ENCODE measurements around the gene GNA14. TPM values are rescaled to one million over a fixed set of nuclear protein-coding genes. Genes with fewer than 3 reads are reported as not detected.

GNA14 gene
- total RNA-seq, 1 donor from 2014 or later = 15.6 TPM

DNA sequence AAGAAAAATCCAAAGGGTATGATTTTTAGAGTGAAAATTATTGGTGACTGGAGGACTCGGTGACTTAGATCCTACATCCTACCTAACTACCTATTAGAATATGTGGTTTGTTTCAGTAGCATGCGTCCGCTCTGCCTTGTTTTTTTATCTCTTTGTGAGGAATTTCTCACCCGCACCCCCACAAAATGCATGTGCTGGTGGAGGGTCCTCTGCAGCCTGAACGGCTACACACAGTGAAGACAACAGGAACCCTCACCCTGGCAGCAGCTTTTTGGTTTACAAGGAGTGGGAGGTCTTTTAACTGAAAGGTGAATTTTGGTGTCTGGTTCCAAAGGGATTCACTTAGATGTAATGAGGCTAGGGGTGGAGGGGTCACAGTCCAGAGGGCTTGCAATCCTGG, 115.5 kb downstream of the GNA14 start:
- Histone ChIP-seq H3K27ac (no peak overlapping the region), H3K4me1 (peaks cover 3% of the 10 kb centered on the region), H3K4me3 (no peak overlapping the region), H3K27me3 (ENCODE audit: low read depth) (no peaks in the 10 kb centered on the region), H3K36me3 (no peaks in the 10 kb centered on the region), H3K9me3 (no peaks in the 10 kb centered on the region)
- no peak for TF ChIP-seq CTCF (IDR thresholded peaks at IDR 0.05)
- DNase-seq (no peak), ATAC-seq (no peak)
- intact Hi-C loops (cut with DNase I) = no loop called here

GRCh38 chr9:77531400-77531799, 116.7 kb downstream of the GNA14 start:
- H3K27ac ChIP-seq = no peak overlapping the region
- ATAC-seq (no peak), DNase-seq (no peak)
- no peaks in the 10 kb centered on the region for H3K36me3 ChIP-seq
- no peak overlapping the region for H3K4me3 ChIP-seq
- H3K4me1 ChIP-seq = peaks cover 3% of the 10 kb centered on the region
- intact Hi-C loops (cut with DNase I) = no loop called here
- H3K27me3 ChIP-seq (ENCODE audit: low read depth) = no peaks in the 10 kb centered on the region
- no peak for TF ChIP-seq CTCF (IDR thresholded peaks at IDR 0.05)
- H3K9me3 ChIP-seq = no peaks in the 10 kb centered on the region

- ATAC-seq (no peak), DNase-seq (no peak)
- Histone ChIP-seq H3K9me3 (no peaks in the 10 kb centered on the region), H3K4me1 (no peaks in the 10 kb centered on the region), H3K4me3 (no peak overlapping the region), H3K36me3 (no peaks in the 10 kb centered on the region), H3K27ac (no peak overlapping the region), H3K27me3 (ENCODE audit: low read depth) (no peaks in the 10 kb centered on the region)
- no peak for TF ChIP-seq CTCF (IDR thresholded peaks at IDR 0.05)
- intact Hi-C loops (cut with DNase I) = no loop called here
Observed at GRCh38 chr9:77523891-77524290, 124.2 kb downstream of the GNA14 start.

GRCh38 chr9:77521091-77521490, 127.0 kb downstream of the GNA14 start:
- TF ChIP-seq CTCF (IDR thresholded peaks at IDR 0.05) = no peak
- Histone ChIP-seq H3K27ac (no peak overlapping the region), H3K9me3 (no peaks in the 10 kb centered on the region), H3K27me3 (ENCODE audit: low read depth) (no peaks in the 10 kb centered on the region), H3K4me1 (peaks cover 2% of the 10 kb centered on the region), H3K4me3 (no peak overlapping the region), H3K36me3 (no peaks in the 10 kb centered on the region)
- no peak for ATAC-seq
- intact Hi-C loops (cut with DNase I) = no loop called here
- no peak for DNase-seq

GRCh38 chr9:77518688-77519087, 129.4 kb downstream of the GNA14 start:
- no peaks in the 10 kb centered on the region for H3K36me3 ChIP-seq
- intact Hi-C loops (cut with DNase I) = no loop called here
- no peaks in the 10 kb centered on the region for H3K9me3 ChIP-seq
- ATAC-seq (no peak), DNase-seq (no peak)
- no peak overlapping the region for H3K4me3 ChIP-seq
- H3K27me3 ChIP-seq (ENCODE audit: low read depth) = no peaks in the 10 kb centered on the region
- H3K4me1 ChIP-seq = peaks cover 17% of the 10 kb centered on the region
- TF ChIP-seq CTCF (IDR thresholded peaks at IDR 0.05) = no peak
- no peak overlapping the region for H3K27ac ChIP-seq

DNA sequence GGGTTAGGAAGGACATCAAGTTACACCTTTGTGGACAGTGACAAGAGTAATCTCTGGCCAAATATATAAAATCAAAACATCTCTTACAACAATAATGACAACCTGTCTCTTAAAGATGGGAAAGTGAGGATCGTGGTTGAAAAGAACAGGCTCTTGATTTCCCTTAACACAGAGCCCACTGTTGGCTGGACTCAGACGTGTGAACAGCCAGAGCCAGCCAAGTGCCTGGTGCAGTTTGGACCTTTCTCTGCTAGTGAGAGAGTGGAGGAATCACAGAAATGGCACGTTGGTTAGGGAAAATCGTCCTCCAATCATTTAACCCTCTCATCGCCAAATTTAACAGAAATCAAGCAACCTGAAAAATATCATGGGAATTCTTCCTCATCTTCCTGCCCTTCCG, 131.3 kb downstream of the GNA14 start:
- H3K9me3 ChIP-seq = no peaks in the 10 kb centered on the region
- no peaks in the 10 kb centered on the region for H3K36me3 ChIP-seq
- no peak overlapping the region for H3K27ac ChIP-seq
- DNase-seq (no peak), ATAC-seq (no peak)
- no peak for TF ChIP-seq CTCF (IDR thresholded peaks at IDR 0.05)
- H3K4me1 ChIP-seq = peaks cover 25% of the 10 kb centered on the region
- no peaks in the 10 kb centered on the region for H3K27me3 ChIP-seq (ENCODE audit: low read depth)
- intact Hi-C loops (cut with DNase I) = no loop called here
- no peak overlapping the region for H3K4me3 ChIP-seq
